DND-41 (cell line): ENCODE results near the gene FAM133A.

Source experiments
- ATAC-seq: fragments of 200-7000 bp; cut with Tn5 transposase; 3 replicates; pipeline ENCODE4 v1.9.1; 2021; ENCODE audit warnings: low read depth; ENCODE audit not compliant: insufficient read depth
- DNase-seq: peaks from one replicate; pipeline ENCODE4 v3.0.0-alpha.2; 2020
- H2AFZ ChIP-seq: 2 replicates; pipeline ENCODE4 v1.6.0; 2012; ENCODE audit warnings: low read depth, low read length
- H3K27ac ChIP-seq: 2 replicates; pipeline ENCODE4 v1.5.1; 2012; ENCODE audit warnings: low read length, inconsistent platforms
- H3K27me3 ChIP-seq: fragments of 200-600 bp; sonication (generic); 2 replicates; pipeline ENCODE4 v1.6.0; 2012; ENCODE audit warnings: low read length, mild to moderate bottlenecking, inconsistent platforms; ENCODE audit not compliant: insufficient read depth, poor library complexity
- H3K36me3 ChIP-seq: 2 replicates; pipeline ENCODE4 v1.5.1; 2012; ENCODE audit warnings: low read length, inconsistent platforms; ENCODE audit not compliant: insufficient read depth
- H3K4me1 ChIP-seq: 2 replicates; pipeline ENCODE4 v1.5.1; 2012; ENCODE audit warnings: mild to moderate bottlenecking, low read length; ENCODE audit not compliant: insufficient read depth
- H3K4me2 ChIP-seq: 2 replicates; pipeline ENCODE4 v1.6.0; 2012; ENCODE audit warnings: mild to moderate bottlenecking, moderate library complexity, low read length, inconsistent platforms; ENCODE audit not compliant: insufficient read depth
- H3K4me3 ChIP-seq, 2 experiments: fragments of 200-600 bp in 1 of 2; shearing (Covaris generic) in 1 of 2; 2 replicates each; pipeline ENCODE4 v1.5.1; 2012 to 2016; ENCODE audit warnings: inconsistent platforms in 2 of 2, low read length in 2 of 2, mild to moderate bottlenecking in 2 of 2, low read depth in 1 of 2, moderate library complexity in 1 of 2
- H3K79me2 ChIP-seq: 2 replicates; pipeline ENCODE4 v1.6.0; 2012; ENCODE audit warnings: low read length, inconsistent platforms; ENCODE audit not compliant: insufficient read depth
- H3K9ac ChIP-seq: 2 replicates; pipeline ENCODE4 v1.6.0; 2012; ENCODE audit warnings: low read depth, mild to moderate bottlenecking, inconsistent platforms, low read length, moderate library complexity
- H3K9me3 ChIP-seq: 2 replicates; pipeline ENCODE4 v1.5.1; 2012; ENCODE audit warnings: low read length, moderate library complexity, mild to moderate bottlenecking, inconsistent platforms; ENCODE audit not compliant: insufficient read depth, severe bottlenecking
- H4K20me1 ChIP-seq: 2 replicates; pipeline ENCODE4 v1.6.0; 2012; ENCODE audit warnings: low read length; ENCODE audit not compliant: insufficient read depth
- CTCF ChIP-seq: IDR thresholded peaks from 2 replicates; pipeline ENCODE4 v1.5.1; 2012; ENCODE audit warnings: borderline replicate concordance, low read length, moderate library complexity, mild to moderate bottlenecking; ENCODE audit not compliant: poor library complexity, severe bottlenecking; ENCODE audit errors: extremely low read depth
- EZH2 ChIP-seq: IDR thresholded peaks from 3 replicates; pipeline ENCODE4 v1.6.1; 2012; ENCODE audit warnings: borderline replicate concordance, low read depth, mild to moderate bottlenecking, moderate library complexity, low read length, inconsistent platforms; ENCODE audit not compliant: severe bottlenecking

FAM133A gene

GRCh38 chrX:93711076-93711475 is 37.1 kb downstream of the FAM133A start:
- Histone ChIP-seq H3K79me2 (no peaks in the 10 kb centered on the region), H2AFZ (no peak overlapping the region), H3K27me3 (no peaks in the 10 kb centered on the region), H3K36me3 (no peaks in the 10 kb centered on the region), H3K4me3 (no peak overlapping the region), H3K9ac (no peak overlapping the region), H3K4me1 (no peaks in the 10 kb centered on the region), H3K9me3 (no peaks in the 10 kb centered on the region), H3K4me2 (no peak overlapping the region), H4K20me1 (no peaks in the 10 kb centered on the region), H3K27ac (no peak overlapping the region)
- ATAC-seq (no peak), DNase-seq (no peak)
- TF ChIP-seq EZH2 (no peak), CTCF (no peak)

- no peaks in the 10 kb centered on the region for H3K79me2 ChIP-seq
- no peaks in the 10 kb centered on the region for H4K20me1 ChIP-seq
- H3K27me3 ChIP-seq = no peaks in the 10 kb centered on the region
- no peaks in the 10 kb centered on the region for H3K36me3 ChIP-seq
- no peaks in the 10 kb centered on the region for H3K4me1 ChIP-seq
- H2AFZ ChIP-seq = no peak overlapping the region
- H3K4me2 ChIP-seq = no peak overlapping the region
- TF ChIP-seq CTCF (no peak), EZH2 (no peak)
- no peaks in the 10 kb centered on the region for H3K9me3 ChIP-seq
- H3K27ac ChIP-seq = no peak overlapping the region
- H3K9ac ChIP-seq = no peak overlapping the region
- H3K4me3 ChIP-seq = no peak overlapping the region
- DNase-seq (no peak), ATAC-seq (no peak)
Measured at GRCh38 chrX:93741811-93742210, 67.8 kb downstream of the FAM133A start.

- no peak for TF ChIP-seq EZH2
- no peak for TF ChIP-seq CTCF
- no peaks in the 10 kb centered on the region for H3K79me2 ChIP-seq
- no peak overlapping the region for H2AFZ ChIP-seq
- no peak overlapping the region for H3K4me3 ChIP-seq
- H3K9ac ChIP-seq = no peak overlapping the region
- H3K36me3 ChIP-seq = no peaks in the 10 kb centered on the region
- ATAC-seq (no peak), DNase-seq (no peak)
- no peaks in the 10 kb centered on the region for H3K9me3 ChIP-seq
- no peak overlapping the region for H3K27ac ChIP-seq
- H3K27me3 ChIP-seq = no peaks in the 10 kb centered on the region
- H3K4me2 ChIP-seq = no peak overlapping the region
- no peaks in the 10 kb centered on the region for H3K4me1 ChIP-seq
- H4K20me1 ChIP-seq = no peaks in the 10 kb centered on the region
Measured at GRCh38 chrX:93760163-93760562, 86.2 kb downstream of the FAM133A start.
